Measurements from ENCODE around the gene USB1. TPM values are rescaled to one million over a fixed set of nuclear protein-coding genes. Genes with fewer than 3 reads are reported as not detected.

The USB1 gene
- total and polyA plus RNA-seq, 4 donors, result 14.7 to 72.7 (median 38.7) TPM

- Histone ChIP-seq H3K36me3 (ENCODE audit: control insufficient read depth in 4 of 4, insufficient read depth in 4 of 4, low read length in 4 of 4) (peaks cover 0 to 42% (median 1%) of the 10 kb centered on the region in 4 donors), H3K9ac (ENCODE audit: insufficient read depth in 1 of 2, low read length in 2 of 2) (no peak overlapping the region), H3K9me3 (ENCODE audit: control insufficient read depth in 4 of 4, insufficient read depth in 3 of 4, low read length in 3 of 4) (no peaks in the 10 kb centered on the region), H3K4me1 (ENCODE audit: control insufficient read depth in 5 of 5, insufficient read depth in 5 of 5, low read length in 5 of 5) (peaks cover 0 to 14% (median 4%) of the 10 kb centered on the region in 5 donors), H3K27me3 (ENCODE audit: control insufficient read depth in 3 of 3, insufficient read depth in 3 of 3, low read length in 2 of 3) (no peaks in the 10 kb centered on the region), H3K4me3 (no peak overlapping the region), H3K27ac (ENCODE audit: low read depth in 1 of 2, low read length in 1 of 2) (no peak overlapping the region)
- 89 to 91% methylated on average over 9 of the region's 9 CpGs for WGBS, 2 donors
- TF ChIP-seq CTCF (IDR thresholded peaks at IDR 0.05; ENCODE audit: control extremely low read depth, extremely low read depth), result no peak
- no peak for DNase-seq
- no peak for ATAC-seq (ENCODE audit: insufficient read depth, low FRiP score)
These were observed 43.2 kb downstream of the USB1 start for GRCh38 chr16:58044266-58045019.

- ATAC-seq (ENCODE audit: insufficient read depth, low FRiP score), result no peak
- no peak for DNase-seq
- Histone ChIP-seq H3K27ac (ENCODE audit: low read depth in 1 of 2, low read length in 1 of 2) (no peak overlapping the region), H3K27me3 (ENCODE audit: control insufficient read depth in 3 of 3, insufficient read depth in 3 of 3, low read length in 2 of 3) (no peaks in the 10 kb centered on the region), H3K9me3 (ENCODE audit: control insufficient read depth in 4 of 4, insufficient read depth in 3 of 4, low read length in 3 of 4) (no peaks in the 10 kb centered on the region), H3K4me3 (no peak overlapping the region), H3K9ac (ENCODE audit: insufficient read depth in 1 of 2, low read length in 2 of 2) (no peak overlapping the region), H3K4me1 (ENCODE audit: control insufficient read depth in 5 of 5, insufficient read depth in 5 of 5, low read length in 5 of 5) (peaks cover 0 to 15% (median 4%) of the 10 kb centered on the region in 5 donors), H3K36me3 (ENCODE audit: control insufficient read depth in 4 of 4, insufficient read depth in 4 of 4, low read length in 4 of 4) (peaks cover 0 to 39% (median 1%) of the 10 kb centered on the region in 4 donors)
- 89 to 90% methylated on average over 31 of the region's 31 CpGs for WGBS, 2 donors
- TF ChIP-seq CTCF (IDR thresholded peaks at IDR 0.05; ENCODE audit: control extremely low read depth, extremely low read depth), result no peak
These were observed 43.9 kb downstream of the USB1 start for GRCh38 chr16:58045096-58045495.

GRCh38 chr16:58046054-58046881, 45.1 kb downstream of the USB1 start:
- Histone ChIP-seq H3K4me3 (no peak overlapping the region), H3K9me3 (ENCODE audit: control insufficient read depth in 4 of 4, insufficient read depth in 3 of 4, low read length in 3 of 4) (no peaks in the 10 kb centered on the region), H3K9ac (ENCODE audit: insufficient read depth in 1 of 2, low read length in 2 of 2) (no peak overlapping the region), H3K27ac (ENCODE audit: low read depth in 1 of 2, low read length in 1 of 2) (no peak overlapping the region), H3K27me3 (ENCODE audit: control insufficient read depth in 3 of 3, insufficient read depth in 3 of 3, low read length in 2 of 3) (no peaks in the 10 kb centered on the region), H3K36me3 (ENCODE audit: control insufficient read depth in 4 of 4, insufficient read depth in 4 of 4, low read length in 4 of 4) (peaks cover 0 to 30% (median 0%) of the 10 kb centered on the region in 4 donors), H3K4me1 (ENCODE audit: control insufficient read depth in 5 of 5, insufficient read depth in 5 of 5, low read length in 5 of 5) (peaks cover 0 to 15% (median 4%) of the 10 kb centered on the region in 5 donors)
- DNase-seq, result no peak
- ATAC-seq (ENCODE audit: insufficient read depth, low FRiP score), result no peak
- 71 to 72% methylated on average over 16 of the region's 16 CpGs for WGBS, 2 donors
- no peak for TF ChIP-seq CTCF (IDR thresholded peaks at IDR 0.05; ENCODE audit: control extremely low read depth, extremely low read depth)
